GM12872 (cell line): ENCODE measurements around the gene PRKRA.

Source experiments
- TF ChIP-seq, protein P1 (sequence below): IDR thresholded peaks from 3 replicates; pipeline ENCODE4 v1.5.1; 2011; ENCODE audit warnings: low read depth, mild to moderate bottlenecking, low read length, moderate library complexity; ENCODE audit not compliant: insufficient read depth

PRKRA gene

GRCh38 chr2:178450774-178451525 is at the start of gene PRKRA, which contains the start of gene PJVK:
Gene PRKRA (minus strand): TSS chr2:178451175. CDS start chr2:178451030, 145 bp downstream.
Gene PJVK (plus strand): TSS chr2:178451378. CDS start chr2:178453410, 2,032 bp downstream.
- TF ChIP-seq, protein P1, sequence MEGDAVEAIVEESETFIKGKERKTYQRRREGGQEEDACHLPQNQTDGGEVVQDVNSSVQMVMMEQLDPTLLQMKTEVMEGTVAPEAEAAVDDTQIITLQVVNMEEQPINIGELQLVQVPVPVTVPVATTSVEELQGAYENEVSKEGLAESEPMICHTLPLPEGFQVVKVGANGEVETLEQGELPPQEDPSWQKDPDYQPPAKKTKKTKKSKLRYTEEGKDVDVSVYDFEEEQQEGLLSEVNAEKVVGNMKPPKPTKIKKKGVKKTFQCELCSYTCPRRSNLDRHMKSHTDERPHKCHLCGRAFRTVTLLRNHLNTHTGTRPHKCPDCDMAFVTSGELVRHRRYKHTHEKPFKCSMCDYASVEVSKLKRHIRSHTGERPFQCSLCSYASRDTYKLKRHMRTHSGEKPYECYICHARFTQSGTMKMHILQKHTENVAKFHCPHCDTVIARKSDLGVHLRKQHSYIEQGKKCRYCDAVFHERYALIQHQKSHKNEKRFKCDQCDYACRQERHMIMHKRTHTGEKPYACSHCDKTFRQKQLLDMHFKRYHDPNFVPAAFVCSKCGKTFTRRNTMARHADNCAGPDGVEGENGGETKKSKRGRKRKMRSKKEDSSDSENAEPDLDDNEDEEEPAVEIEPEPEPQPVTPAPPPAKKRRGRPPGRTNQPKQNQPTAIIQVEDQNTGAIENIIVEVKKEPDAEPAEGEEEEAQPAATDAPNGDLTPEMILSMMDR = no peak

- TF ChIP-seq, protein P1 = no peak
Measured at GRCh38 chr2:178499640-178500039, 48.7 kb upstream of the PRKRA start.

- TF ChIP-seq, protein P1 = no peak
Measured at GRCh38 chr2:178498137-178498536, 47.2 kb upstream of the PRKRA start.

DNA sequence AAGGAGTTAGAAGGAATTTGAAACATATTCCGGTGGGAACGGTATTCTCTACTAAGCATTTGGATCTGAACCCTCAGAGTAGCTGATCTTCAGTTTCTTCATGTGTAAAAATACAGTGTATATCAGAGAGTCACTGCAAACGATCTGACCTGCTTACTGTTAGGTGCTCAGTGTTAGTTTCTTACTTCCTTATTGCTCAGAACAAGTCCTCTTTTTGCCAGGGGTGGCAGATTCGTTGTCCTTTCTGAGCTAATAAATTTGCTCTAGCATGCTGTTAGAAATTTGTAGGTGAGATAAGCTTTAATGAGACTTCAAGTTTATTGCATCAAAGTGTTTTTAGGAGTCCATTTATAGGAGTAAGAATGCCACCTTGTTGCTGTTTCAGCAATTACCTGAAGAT is 45.1 kb upstream of the PRKRA start:
- TF ChIP-seq, protein P1 = no peak

DNA sequence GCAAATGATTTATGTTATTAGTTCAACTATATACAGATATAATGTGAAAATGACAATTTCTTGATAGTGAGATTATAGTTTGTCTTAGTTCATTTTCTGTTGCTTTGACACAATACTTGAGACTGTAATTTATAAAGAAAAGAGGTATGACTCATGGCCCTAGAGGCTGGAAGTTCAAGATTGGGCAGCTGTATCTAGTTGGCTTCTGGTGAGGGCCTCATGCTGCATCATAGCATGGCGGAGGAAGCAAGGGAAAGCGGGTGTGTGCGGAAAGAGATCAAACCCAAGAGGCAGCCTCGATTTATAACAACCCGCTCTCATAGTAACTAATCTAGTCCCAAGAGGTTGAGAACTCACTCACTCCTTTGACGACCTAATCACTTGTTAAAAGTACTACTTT is 40.6 kb upstream of the PRKRA start:
- TF ChIP-seq, protein P1 = no peak

DNA sequence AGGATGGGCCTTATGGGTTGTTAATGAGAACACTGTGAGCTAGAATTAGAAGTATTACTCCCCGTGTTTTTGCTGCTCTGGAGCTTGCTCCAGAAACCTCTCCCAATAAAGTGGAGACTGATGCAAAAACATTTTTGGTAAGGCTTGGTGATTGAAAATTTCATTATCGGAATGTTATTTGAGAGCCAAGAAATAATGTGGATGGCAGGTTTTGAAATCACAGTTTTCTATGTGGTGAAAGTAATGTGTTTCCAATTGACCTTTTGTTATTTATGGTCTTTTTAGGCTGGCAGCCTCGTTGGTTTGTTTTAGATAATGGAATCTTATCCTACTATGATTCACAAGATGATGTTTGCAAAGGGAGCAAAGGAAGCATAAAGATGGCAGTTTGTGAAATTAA is 34.4 kb upstream of the PRKRA start:
- TF ChIP-seq, protein P1 = no peak

DNA sequence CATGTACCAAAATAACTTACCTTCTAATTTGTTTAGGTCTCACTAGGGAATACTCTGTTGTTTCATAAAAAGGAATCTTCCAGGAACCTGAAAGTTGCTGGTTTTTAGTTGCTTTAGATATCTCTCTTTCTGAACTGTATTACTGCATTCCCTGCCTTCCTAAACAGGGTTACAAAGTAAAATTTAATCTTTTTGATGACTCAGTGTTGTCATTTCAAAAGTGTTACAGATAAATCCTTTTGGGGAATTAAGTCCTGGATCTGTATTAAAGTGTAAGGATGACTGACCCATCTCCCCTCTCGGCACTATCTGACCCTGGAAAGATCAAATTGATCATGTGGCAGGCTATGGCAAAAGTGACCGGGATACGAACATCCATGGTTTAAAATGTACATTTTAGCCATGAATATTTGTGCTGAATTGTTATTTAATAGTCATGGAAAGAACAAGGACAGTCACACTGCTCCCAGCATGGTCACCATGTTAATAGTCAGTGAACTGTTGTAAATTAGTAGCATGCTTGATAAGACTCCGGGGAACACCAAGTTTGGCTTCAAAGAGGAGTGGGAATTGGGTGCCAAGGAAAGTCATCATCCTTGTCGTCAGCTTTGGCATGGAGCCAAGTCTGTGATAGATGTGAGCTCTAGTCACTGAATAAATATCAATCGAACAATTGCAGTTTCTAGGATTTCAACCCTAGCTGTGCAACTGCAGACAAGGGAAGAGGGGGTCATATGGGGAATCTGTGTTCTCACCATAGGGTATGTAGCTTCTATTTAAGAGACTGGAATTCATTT is 33.5 kb upstream of the PRKRA start:
- TF ChIP-seq, protein P1 = no peak
